Kidney (tissue), 14 donors: ENCODE data around the gene C16orf78. TPM values are rescaled to one million over a fixed set of nuclear protein-coding genes. Genes with fewer than 3 reads are reported as not detected.

Experiments
- DNase-seq, 5 donors: peaks; one replicate each; pipeline ENCODE4 v3.0.0-alpha.2; 2013 to 2020
- FAIRE-seq: peaks from 2 replicates; lab custom pipeline; 2012; peaks lifted over from hg19 to GRCh38; lab: Jason Lieb, UNC
- H3K27ac ChIP-seq, 2 donors: one replicate each; pipeline ENCODE4 v1.7.0; 2013; ENCODE audit warnings: low read depth in 2 of 2, low read length in 2 of 2, inconsistent platforms in 1 of 2
- H3K27me3 ChIP-seq: one replicate; pipeline ENCODE4 v1.7.1; 2013; ENCODE audit warnings: low read length, inconsistent platforms; ENCODE audit not compliant: control insufficient read depth, insufficient read depth
- H3K36me3 ChIP-seq, 3 donors: one replicate each; pipeline versions ENCODE4 v1.7.0 to v1.7.1; 2013; ENCODE audit warnings: low read length in 3 of 3, control low read depth in 1 of 3, inconsistent platforms in 1 of 3; ENCODE audit not compliant: insufficient read depth in 3 of 3, control insufficient read depth in 2 of 3
- H3K4me1 ChIP-seq, 3 donors: one replicate each; pipeline versions ENCODE4 v1.7.0 to v1.7.1; 2013; ENCODE audit warnings: low read length in 3 of 3, inconsistent platforms in 1 of 3, low read depth in 1 of 3; ENCODE audit not compliant: control insufficient read depth in 2 of 3, insufficient read depth in 2 of 3
- H3K4me3 ChIP-seq, 3 donors: one replicate each; pipeline versions ENCODE4 v1.7.0 to v1.8.1; 2013; ENCODE audit warnings: low read length in 3 of 3, control low read depth in 1 of 3, inconsistent platforms in 1 of 3
- H3K9ac ChIP-seq, 3 donors: one replicate each; pipeline versions ENCODE4 v1.7.0 to v1.7.1; 2013; ENCODE audit warnings: low read length in 3 of 3, control low read depth in 1 of 3, inconsistent platforms in 1 of 3
- H3K9me3 ChIP-seq, 3 donors: one replicate each; pipeline versions ENCODE4 v1.7.0 to v1.7.1; 2013; ENCODE audit warnings: low read length in 3 of 3, control low read depth in 1 of 3, inconsistent platforms in 1 of 3; ENCODE audit not compliant: control insufficient read depth in 2 of 3, insufficient read depth in 1 of 3
- intact Hi-C: fragments of 100-400 bp; cut with DNase I; formaldehyde crosslinking; loops from one replicate; pipeline ENCODE4 v1.11.1; 2022
- polyA plus RNA-seq: library from polyadenylated mRNA; stranded (reverse); fragments of 350-450 nt; fragmentation: Illumina TruSeq; extraction: RNeasy Lipid Tissue Mini Kit (QIAGEN cat#74804); gene quantifications from one replicate; pipeline ENCODE4 v1.2.3, GENCODE V29; 2014; ENCODE audit warnings: low read depth, low replicate concordance; ENCODE audit not compliant: insufficient read depth
- total RNA-seq: library from RNA; stranded (reverse); fragmentation: NEBNext Ultra II Directional; extraction: Animal tissue kit (Norgen Biotek cat#: 25700); gene quantifications from one replicate; pipeline ENCODE4 v1.2.1, GENCODE V29; 2021
- TF ChIP-seq, protein P1 (sequence below): IDR thresholded peaks from 3 replicates; pipeline ENCODE4 v1.5.1; 2012; ENCODE audit warnings: mild to moderate bottlenecking, moderate library complexity, borderline replicate concordance; ENCODE audit not compliant: insufficient read depth; ENCODE audit errors: extremely low read depth
- donor health status: control.
- donor health status: control.
- donor health status: control.
- donor health status: control.
- donor health status: control.
- donor health status: DM: yes; HTN: yes; CAD: no.
- donor health status: Normal renal cell carcinoma (clear cell type).

C16orf78 gene
- total and polyA plus RNA-seq, 2 donors from 2014 or later, result not detected

- Histone ChIP-seq H3K9me3 (peaks cover 0 to 2% (median 0%) of the 10 kb centered on the region in 3 donors), H3K4me3 (no peak overlapping the region), H3K4me1 (no peaks in the 10 kb centered on the region), H3K27ac (no peak overlapping the region), H3K27me3 (peaks cover 4% of the 10 kb centered on the region), H3K9ac (no peak overlapping the region), H3K36me3 (peaks cover 0 to 2% (median 0%) of the 10 kb centered on the region in 3 donors)
- no peak for FAIRE-seq
- no peak for DNase-seq
- TF ChIP-seq, protein P1, sequence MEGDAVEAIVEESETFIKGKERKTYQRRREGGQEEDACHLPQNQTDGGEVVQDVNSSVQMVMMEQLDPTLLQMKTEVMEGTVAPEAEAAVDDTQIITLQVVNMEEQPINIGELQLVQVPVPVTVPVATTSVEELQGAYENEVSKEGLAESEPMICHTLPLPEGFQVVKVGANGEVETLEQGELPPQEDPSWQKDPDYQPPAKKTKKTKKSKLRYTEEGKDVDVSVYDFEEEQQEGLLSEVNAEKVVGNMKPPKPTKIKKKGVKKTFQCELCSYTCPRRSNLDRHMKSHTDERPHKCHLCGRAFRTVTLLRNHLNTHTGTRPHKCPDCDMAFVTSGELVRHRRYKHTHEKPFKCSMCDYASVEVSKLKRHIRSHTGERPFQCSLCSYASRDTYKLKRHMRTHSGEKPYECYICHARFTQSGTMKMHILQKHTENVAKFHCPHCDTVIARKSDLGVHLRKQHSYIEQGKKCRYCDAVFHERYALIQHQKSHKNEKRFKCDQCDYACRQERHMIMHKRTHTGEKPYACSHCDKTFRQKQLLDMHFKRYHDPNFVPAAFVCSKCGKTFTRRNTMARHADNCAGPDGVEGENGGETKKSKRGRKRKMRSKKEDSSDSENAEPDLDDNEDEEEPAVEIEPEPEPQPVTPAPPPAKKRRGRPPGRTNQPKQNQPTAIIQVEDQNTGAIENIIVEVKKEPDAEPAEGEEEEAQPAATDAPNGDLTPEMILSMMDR, result no peak
- intact Hi-C loops, result loop anchor here (10.0 kb wide), 1 partner anchor 669 kb away; no protein-coding TSS in a partner anchor
These were observed 19.5 kb upstream of the C16orf78 start for GRCh38 chr16:49354101-49354500.

DNA sequence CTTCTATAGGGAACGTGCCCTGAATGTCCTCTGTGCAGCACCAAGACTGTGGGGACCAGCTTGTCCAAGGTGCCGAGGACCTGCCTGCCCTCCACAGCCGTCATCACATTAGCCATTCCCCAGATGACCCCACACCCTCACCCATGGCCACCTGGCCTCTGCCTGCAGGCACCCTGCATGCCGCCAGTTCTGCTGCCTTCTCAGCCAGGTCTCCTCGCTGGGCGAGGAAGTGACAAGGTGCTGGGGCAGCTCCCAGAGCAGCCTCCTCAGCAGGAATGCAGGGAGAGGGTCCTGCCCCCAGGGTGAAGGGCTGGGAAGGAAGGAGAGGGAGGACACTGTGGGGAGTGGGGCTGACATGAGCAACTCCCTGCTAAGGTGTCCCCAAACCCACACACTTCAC, 18.6 kb upstream of the C16orf78 start:
- no peak for DNase-seq
- no peak overlapping the region for H3K4me3 ChIP-seq
- peaks cover 0 to 2% (median 0%) of the 10 kb centered on the region in 3 donors for H3K9me3 ChIP-seq
- no peaks in the 10 kb centered on the region for H3K4me1 ChIP-seq
- intact Hi-C loops, result loop anchor here (10.0 kb wide), 1 partner anchor 670 kb away; no protein-coding TSS in a partner anchor
- TF ChIP-seq, protein P1, result no peak
- peaks cover 0 to 2% (median 0%) of the 10 kb centered on the region in 3 donors for H3K36me3 ChIP-seq
- H3K27ac ChIP-seq, result no peak overlapping the region
- no peak for FAIRE-seq
- H3K27me3 ChIP-seq, result peaks cover 4% of the 10 kb centered on the region
- no peak overlapping the region for H3K9ac ChIP-seq

- Histone ChIP-seq H3K9ac (no peak overlapping the region), H3K4me3 (no peak overlapping the region), H3K27ac (no peak overlapping the region), H3K27me3 (no peaks in the 10 kb centered on the region), H3K36me3 (no peaks in the 10 kb centered on the region), H3K4me1 (no peaks in the 10 kb centered on the region), H3K9me3 (no peaks in the 10 kb centered on the region)
- no peak for FAIRE-seq
- DNase-seq, result no peak
- TF ChIP-seq, protein P1, result no peak
- intact Hi-C loops, result loop anchor here (10.0 kb wide), 1 partner anchor 671 kb away; no protein-coding TSS in a partner anchor
These were observed 17.5 kb upstream of the C16orf78 start for GRCh38 chr16:49355933-49356665.
